OCI-M2 (cell line): ENCODE results near the gene ATP2B1.

Source experiments
- DNase-seq: peaks from one replicate; lab custom pipeline; 2025; ENCODE audit not compliant: unreplicated experiment; lab: John Stamatoyannopoulos, UW

ATP2B1 gene

GRCh38 chr12:89544681-89545184 lies 163.9 kb downstream of the ATP2B1 start:
- DNase-seq: no peak

- no peak for DNase-seq
Observed at GRCh38 chr12:89544022-89544421, 164.6 kb downstream of the ATP2B1 start.

GRCh38 chr12:89542912-89543592 lies 165.6 kb downstream of the ATP2B1 start:
- DNase-seq: no peak

DNA sequence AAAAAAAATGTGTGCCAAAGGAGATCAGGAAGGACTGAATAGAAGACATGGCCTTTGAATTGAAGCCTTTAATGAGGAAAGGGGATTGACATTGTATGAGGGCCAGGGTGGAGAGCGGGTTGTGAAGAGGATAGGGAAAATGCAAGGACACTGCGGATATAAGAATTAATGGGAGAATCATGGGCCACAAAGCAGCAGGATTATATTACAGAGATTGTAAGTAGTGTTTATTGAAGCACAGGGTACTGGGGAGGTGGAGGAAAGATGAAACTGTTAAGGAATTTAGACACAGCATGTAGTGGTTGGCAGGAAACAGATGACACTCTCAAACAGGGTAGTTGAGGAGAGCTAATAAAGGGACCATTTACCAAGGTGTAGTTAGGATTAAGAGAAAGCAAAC lies 166.4 kb downstream of the ATP2B1 start:
- no peak for DNase-seq

DNA sequence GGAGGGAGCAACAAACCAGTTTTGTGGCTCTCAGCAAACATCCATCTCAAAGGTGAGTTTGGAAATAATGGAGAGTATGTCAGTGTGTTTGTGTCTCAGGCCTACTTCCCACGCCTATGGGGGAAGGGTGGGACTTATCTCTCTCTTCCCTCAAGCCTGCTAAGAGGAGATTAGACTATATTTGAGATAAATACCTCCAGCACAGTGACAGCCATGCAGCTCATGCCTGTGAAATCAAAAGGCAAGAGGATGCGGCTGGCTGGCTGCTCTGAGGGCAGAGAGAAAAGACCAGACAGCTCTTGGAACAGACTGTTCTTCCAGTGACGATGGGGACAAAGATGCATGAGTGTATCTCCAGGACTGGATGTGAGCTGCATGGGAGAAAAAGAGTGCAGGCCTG lies 168.1 kb downstream of the ATP2B1 start:
- no peak for DNase-seq

DNA sequence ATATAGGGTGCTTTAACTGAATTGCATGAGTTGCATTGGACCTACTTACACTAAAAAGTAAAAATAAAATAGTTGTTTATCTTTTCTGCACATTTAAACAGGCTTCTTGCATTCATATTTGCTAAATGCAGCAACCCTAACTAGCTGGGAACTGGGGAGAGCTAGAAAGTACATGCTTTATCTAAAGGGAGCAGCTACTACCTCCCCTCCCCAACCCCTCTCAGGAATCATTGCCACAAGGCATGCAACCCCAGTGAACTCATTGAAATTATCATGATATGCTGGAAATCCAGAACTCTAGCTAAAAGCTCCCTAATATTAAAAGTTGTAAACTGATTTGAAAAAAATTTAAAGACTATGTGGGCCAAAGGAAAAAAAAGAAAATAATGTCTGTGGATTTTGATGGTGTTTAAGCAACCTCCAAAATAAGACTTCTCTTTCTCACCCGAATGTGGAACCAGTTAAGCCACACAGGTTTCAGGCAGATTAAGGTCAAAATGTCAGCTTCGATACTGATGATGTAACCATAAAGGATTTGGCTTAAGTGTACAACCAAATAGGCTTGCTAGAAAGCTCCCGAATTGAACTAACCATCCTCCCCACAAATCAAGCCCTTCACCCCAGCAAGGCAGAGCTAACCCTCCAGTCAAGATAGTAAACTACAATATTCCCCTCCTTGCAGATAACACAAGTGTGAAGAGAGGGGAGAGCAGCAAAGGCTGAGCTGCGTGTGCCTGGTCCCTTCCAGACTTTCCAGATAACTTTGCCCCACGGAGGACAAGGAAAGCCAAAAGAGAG lies 169.0 kb downstream of the ATP2B1 start:
- DNase-seq: no peak

- no peak for DNase-seq
Observed at GRCh38 chr12:89538897-89539296, 169.7 kb downstream of the ATP2B1 start.
